Measurements from ENCODE around the gene IL6ST.

The IL6ST gene

DNA sequence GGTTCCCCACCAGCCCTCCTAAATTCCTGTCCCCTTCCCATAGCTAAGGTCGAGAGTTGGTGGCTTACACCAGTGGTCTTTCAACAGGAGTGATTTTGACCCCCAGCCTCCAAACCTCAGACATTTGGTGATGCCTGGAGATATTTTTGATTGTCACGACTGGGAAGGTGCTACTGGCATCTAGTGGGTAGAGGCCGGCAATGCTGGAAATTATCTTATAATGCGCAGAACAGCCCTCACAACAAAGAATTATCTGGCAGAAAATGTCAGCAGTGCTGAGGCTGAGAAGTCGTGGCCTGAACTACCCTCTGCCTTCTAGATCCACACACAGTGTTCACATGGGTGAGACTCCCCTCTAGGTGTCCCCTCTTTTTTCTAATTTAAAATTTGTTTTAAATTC is 74.0 kb downstream of the IL6ST start:
- DNase-seq (ENCODE audit: low read depth, low spot score) = no peak

DNA sequence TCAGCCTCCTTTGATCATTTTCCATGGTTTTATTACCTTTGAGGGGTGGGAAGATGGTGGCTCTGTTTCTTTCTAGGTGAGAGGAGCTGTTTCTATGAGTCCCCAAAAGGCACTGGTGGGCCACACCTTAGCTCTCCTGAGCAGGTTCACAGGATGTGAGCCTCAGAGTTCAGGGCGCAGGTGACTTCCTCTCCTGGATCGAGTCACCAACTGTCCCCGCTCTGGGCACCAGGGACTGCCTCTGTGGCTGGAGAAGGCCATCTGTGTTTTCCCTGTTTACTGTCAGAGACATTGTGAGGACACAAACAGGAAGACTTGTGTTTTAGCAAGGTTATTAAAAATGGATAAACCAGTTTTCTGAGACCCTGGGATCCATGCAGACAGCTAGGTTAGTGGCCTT is 75.1 kb downstream of the IL6ST start:
- no peak for DNase-seq (ENCODE audit: low read depth, low spot score)

DNA sequence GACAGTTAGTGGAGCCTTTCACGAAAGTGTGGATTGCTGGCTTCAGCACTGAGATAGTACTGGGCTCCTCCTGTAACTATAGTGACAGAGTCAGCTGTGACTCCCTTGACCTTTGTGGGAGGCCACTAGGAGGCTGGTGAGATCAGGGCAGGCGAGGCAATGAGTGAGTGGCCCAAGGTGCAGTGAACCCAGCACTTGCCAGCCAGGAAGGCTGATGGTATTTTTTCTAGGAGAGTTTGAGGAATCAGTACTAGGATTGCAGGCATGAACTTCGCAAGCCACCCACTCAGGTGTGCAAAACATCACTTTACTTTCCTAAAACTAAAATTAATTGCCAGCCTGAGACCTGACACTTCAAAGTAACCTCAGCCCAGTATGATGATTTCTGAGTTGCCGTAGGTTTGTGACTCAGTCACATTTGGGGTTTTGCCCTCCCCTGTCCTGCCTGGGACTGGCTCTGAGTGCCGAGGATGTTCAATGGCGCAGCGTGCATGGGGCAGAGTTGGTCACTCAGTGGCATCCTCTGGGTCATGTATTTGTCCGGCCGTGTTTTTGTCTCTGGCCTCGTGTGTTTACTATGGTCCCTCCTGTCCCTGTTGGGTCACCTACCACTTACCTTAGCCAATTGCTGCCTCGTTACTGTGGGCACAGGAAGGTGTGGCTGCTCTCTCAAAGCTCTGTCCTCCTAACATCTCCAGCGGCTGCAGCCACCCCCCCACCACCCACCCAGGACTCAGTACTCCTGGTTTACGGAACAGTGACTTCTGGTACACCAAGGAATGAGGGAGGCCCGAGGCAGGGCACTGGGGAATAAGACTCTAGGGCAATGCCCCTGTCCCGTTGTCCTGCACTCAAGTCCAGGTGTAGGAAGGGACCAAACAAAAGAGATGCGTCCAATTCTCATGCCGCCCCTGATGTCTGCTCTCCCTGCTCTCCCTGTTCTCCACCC is 76.4 kb downstream of the IL6ST start:
- no peak for DNase-seq (ENCODE audit: low read depth, low spot score)

DNA sequence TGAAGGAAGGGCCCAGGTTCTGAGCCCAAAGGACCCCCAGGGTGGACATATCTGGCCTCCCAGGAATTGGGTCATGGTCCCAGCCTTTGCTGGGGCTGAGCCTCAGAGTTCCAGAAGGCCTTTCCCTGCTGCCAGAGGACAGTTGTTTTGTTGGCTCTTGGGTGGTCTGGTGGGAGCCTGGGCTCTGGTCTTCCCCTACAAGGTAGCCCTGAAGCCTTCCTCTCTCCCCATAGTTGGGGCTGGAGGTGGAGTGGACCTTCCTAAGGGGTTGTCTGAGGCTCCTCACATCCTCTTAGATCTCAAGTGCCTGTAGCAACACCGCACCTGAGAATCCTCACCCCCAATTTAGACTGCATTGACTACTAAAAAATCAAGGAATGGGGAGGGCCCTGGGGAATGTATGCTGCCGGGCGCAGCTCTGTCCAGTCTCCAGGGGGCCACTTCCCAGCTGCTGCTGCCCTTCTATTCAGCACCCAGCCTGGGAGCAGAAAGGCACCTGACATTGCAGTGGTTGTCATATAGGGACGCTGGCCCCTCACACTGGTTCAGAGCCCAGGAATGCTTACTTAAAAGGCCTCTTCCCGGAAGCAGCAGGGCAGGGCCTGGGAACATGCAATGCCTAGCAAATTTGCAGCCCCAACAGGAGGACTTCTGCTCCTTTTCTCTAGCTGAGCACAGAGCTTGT is 77.2 kb downstream of the IL6ST start:
- no peak for DNase-seq (ENCODE audit: low read depth, low spot score)

DNA sequence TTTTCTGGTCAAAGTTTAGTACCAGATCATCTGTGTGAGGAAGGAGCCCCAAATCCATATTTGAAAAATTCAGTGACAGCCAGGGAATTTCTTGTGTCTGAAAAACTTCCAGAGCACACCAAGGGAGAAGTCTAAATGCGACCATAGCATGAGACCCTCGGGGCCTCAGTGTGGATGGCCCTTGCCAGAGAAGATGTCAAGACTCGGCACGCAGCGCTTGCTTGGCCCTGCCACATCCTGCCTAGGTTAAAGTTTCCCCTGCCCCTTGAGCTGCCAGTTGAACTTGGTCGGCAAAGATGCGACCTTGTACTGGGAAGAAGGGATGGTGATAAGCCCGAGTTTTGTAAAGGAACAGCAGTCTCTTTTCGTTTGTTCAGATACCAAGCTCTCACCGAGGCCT is 77.8 kb downstream of the IL6ST start:
- DNase-seq (ENCODE audit: low read depth, low spot score) = no peak

DNA sequence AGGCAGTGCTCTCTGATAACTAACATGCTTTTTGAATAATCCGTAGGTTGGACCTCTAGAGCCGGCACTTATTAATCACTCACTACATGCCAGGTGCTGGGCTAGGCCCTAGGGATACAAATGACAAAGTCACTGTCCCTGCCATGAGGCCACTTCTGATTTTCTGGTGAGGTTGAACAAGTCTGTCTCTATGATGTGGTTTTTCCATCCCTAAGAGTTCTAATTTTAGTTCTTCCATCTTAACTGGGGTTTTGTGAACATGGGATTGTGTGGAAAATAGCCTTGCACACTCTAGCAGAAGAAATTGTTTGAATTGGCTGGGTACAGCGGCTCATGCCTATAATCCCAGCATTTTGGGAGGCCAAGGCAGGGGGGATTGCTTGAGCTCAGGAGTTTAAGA is 79.0 kb downstream of the IL6ST start:
- DNase-seq (ENCODE audit: low read depth, low spot score) = no peak

DNA sequence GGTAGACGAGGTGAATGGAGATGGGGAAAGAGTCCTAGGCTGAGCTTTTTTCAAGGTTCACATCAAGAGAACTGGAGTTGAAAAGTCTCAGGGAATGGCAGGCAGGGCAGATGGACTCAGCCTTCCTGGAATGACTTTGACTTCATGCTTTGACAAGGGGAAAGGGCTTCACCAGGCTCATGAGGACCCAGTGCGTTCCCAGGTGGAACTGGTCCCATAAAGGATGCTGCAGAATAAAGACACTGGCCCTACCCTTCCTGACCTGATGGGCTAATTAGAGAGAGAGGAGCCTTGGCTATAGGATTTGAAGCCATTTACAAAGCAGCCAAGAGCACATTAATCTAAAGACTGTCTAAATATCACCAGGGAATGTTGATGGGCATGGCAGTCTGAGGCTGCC is 79.8 kb downstream of the IL6ST start:
- no peak for DNase-seq (ENCODE audit: low read depth, low spot score)

DNA sequence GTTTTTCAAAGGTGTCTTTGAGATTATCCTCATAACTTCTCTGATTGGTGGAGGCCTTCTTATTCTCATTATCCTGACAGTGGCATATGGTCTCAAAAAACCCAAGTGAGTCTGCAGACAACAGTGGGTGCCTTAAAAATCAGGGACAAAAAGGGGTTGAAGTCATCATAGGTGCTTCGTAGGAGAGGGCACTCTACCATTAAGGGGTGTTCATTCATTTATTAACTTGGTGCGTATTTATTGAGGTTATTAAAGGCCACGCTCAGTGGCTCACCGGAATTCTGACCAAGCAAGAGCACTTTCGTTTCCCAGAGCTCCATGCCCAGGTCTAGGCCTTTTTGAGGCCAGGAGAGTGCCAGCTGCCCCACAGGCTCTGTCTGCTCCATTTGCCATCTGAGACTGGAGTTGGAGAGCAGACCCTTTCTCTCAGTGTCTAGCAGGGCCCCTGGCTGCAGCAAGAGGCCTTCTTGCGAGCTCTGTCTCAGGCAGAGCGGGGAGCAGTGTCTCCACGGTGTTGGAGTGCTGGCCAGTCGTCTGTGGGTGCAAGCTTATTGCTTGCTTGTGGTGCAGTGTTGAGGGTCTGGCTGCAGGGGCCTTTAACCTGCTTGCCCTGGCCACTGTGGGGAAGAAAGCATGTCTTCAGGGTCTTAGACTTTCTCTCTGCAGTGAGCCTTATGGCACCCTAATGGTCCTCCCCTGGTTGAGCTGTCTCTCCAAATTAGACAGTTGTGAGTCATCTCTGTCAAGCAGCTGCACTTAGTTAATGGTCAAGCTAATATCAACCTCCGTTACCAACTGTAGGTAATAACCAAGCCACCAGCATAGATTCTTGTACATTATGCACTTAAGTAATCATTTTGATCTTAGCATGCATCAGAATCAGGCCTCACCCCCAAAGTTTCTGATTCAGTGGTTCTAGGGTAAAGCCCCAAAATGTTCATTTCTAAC is 81.0 kb downstream of the IL6ST start:
- DNase-seq (ENCODE audit: low read depth, low spot score) = no peak

DNA sequence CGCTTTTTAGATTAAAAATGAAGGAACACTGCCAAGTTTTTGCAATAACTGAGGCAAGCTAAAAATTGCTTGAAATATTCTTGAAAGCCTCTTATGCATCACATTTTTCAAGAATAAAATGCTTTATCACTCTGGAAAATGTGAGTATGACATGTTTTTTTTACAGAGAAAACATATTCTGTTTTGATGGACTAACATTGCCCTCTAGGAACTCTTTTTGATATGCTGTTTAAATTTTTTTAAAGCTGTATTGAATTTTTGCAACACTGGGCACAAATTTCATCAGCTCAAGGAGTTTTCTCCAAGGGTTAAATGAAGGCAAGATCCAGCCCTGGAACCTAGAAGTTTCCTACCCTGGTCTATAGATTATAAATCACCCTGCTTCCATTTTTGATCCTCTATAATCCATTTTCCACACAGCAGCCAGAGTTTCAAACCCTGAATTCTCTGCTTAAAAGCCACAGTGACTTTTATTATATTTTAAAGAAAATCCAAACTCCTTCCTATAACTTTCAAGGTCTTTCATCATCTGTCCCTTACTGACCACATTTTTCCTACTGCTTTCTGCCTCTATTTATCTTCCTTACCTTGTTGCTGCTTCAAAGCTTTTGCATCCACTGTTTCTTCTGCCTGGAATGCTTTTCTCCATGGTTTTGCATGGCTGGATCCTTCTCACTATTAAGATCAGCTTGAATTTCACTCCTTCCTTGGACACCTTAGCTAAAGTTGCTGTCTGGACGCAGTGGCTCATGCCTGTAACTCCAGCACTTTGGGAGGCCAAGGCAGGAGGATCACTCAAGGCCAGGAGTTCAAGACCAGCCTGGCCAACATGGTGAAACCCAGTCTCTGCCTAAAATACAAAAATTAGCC is 82.7 kb downstream of the IL6ST start:
- no peak for DNase-seq (ENCODE audit: low read depth, low spot score)

DNA sequence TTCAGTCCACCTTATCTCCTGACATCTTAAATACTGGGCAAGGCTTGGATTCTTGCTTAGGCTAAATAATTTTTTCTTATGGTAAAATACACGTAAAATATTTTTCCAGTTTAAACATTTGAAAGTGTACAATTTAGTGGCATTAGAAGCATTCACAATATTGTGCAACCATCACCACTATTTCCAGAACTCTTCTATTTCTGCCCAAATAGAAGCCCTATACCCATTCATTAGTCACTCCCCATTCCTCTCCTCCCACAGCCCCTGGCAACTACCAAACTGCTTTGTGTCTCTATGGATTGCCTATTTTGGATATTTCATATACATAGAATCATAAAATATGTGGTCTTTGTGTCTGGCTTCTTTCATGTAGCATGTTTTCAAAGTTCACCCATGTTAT is 86.0 kb downstream of the IL6ST start:
- DNase-seq (ENCODE audit: low read depth, low spot score) = no peak

DNA sequence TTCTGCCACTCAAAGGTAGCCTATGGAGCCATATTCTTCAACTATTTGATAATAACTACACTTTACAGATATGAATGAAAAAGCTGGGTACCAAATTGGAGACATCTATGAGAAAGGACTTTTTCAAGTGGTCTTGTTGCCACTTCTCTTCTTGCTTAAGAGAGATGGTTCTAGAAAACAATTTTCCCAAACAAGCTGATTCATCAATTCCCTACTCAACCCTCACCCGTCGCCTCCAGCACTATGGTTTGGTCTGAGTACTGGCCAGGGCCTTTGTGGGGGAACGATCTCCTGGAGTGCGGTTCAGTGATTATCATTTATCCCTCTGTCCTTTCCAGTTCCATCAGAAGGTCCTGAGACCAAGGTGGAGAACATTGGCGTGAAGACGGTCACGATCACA is 86.8 kb downstream of the IL6ST start:
- no peak for DNase-seq (ENCODE audit: low read depth, low spot score)

DNA sequence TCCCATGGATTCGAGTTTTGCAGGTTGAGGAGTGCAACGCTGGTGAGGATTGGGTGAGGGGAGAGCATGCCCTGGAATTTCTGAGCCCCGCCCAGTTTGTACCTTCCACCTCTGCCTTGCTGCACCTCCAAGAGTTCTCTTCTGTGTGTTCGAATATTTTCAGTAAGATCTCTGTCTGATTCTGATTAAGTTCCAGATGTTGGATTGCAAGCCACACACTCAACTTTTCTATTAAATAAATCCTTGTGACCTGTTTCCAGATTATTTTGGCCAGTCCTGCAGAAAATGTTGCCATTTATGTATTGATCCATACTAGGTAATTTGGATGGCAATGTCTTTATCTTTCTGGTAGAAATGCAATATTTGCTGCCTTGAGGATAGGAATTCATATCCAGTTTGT is 89.5 kb downstream of the IL6ST start:
- DNase-seq (ENCODE audit: low read depth, low spot score) = no peak

DNA sequence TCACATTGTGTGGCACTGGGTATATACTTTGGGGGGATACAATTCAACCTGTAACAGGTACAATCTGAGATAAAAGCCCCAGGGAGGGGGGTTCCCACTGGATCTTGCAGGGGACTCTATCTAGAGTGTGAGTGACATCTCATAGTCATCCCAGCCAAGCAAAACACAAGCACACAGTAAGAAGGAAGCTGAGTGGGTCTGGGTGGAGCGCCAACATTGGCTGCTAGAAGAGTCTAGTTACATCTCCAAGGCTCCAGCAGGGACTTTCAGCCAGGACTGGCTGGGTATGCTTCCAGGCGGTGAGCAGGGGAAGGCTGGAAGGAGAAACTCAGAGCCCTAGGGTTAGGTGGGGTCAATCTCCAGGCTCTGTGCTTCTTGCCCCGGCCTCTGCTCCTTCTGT is 90.6 kb downstream of the IL6ST start:
- DNase-seq (ENCODE audit: low read depth, low spot score) = no peak

DNA sequence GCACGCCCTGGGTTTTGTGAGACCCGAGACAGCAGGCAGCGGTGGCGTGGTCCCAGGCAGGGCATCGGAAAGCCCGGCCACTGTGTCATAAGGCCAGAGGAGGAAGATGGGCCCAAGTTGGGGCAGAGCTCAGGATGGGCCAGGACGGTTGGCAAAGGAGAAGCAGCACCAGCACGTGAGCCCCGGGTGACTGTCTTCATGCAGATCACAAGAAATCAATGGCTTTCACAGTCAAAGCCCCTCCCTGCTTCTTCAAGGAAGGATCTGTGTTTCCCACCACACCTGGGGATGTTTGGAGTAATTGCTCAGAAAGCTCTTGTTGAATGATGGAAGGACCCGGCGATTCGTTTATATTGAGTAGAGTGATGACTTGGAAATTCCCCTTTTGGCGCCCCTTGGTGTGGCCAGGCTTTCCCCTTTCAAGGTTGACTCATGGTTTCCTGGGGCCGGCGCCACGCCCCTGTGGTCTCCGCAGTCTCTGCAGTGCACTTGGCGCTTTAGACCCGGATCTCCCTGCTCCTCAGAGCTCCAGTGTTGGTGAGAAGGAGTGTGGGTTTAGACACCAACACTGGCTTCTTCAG is 91.6 kb downstream of the IL6ST start:
- peak; percentile 22 for DNase-seq (ENCODE audit: low read depth, low spot score)

DNA sequence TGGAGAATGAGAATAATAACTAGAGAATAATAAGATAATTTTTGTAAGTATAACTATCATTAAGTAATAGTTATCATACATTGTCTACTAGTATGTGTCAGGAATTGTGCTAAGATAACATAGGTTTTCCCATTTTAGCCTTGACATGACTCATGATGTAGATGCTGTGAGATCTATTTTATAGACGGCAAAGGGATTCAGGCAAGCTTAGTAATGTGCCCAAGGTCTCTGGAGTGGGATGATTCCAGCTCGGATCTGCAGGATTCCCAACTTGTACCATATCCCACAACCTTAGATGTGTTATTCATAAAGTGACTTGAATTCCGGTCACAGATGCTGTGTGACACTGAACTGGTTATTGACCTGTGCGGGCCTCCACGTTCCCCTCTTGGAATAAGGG is 92.1 kb downstream of the IL6ST start:
- DNase-seq (ENCODE audit: low read depth, low spot score) = no peak

DNA sequence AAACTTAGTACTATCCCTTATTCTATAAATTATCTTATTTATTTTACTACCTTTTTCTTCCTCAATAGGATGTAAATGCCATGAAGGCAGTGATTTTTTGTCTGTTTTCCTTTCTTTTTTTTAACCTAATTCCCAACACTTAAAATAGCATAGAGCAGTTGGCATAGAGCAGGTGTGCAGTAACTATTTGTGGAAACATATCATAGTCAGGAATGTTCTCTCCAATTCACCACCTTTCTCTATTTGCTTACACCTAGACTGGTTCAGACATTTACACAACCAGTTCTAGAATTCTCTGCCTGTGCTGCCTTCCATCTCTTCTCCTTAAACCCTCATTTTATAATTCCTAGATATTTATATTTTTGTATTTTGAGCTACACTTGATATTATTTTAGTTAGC is 94.0 kb downstream of the IL6ST start:
- DNase-seq (ENCODE audit: low read depth, low spot score) = no peak

DNA sequence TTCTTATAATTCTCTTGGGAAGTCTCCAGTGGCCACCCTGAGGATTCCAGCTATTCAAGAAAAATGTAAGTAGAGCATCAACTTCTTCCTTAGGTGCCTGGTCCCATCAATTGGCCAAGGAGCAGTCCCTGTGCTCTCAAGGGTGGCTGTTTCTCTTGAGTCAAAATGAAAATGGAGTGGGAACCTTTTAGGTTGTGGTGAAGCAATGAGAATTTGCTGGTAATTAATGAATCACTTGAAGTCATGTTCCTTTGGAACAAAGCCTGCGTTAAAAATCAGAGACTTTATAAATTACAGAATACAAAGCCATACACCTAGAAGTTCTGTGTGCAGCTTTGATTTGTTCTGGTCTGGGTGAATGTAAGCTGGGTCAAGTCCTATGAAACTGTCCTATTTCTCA is 94.7 kb downstream of the IL6ST start:
- no peak for DNase-seq (ENCODE audit: low read depth, low spot score)

DNA sequence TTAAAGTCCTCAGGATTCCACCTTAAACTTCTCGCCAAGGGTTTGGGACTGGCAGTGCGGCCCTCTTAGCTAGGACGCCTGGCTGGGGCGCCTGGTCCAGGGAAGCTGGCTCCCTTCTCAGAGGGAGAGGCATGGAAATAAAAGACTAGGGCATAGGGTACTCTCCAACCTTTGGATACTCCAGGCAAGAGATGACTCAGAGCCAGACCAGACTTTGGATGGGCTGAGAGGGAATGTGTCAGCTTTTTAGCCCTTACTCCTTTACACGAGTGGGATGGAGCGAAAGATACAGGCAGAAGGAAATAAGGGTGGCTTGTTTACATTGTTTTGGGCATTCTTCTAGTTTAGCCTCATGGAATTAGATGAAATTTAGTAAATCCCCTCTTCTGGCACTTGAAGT is 95.4 kb downstream of the IL6ST start:
- DNase-seq (ENCODE audit: low read depth, low spot score) = no peak

DNA sequence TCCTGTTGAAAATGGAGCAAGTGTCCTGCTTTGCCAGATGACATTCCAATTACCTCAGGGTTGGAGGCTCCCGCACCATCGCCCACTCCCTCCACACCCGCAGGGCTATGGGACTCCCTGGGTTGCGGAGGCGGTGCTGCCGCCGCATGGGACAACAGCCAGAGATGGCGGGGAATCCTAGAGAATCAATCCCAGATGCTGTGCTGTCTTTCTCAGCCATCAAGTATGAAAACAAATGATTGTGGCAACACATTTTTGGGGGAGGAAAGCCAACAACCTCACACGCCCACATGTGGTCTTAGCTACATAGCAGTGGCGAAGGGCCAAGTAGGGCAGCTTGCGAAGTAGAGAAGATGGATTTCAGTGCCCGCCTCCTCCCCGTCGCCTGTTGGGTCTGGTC is 96.9 kb downstream of the IL6ST start:
- peak; percentile 78 for DNase-seq (ENCODE audit: low read depth, low spot score)

DNA sequence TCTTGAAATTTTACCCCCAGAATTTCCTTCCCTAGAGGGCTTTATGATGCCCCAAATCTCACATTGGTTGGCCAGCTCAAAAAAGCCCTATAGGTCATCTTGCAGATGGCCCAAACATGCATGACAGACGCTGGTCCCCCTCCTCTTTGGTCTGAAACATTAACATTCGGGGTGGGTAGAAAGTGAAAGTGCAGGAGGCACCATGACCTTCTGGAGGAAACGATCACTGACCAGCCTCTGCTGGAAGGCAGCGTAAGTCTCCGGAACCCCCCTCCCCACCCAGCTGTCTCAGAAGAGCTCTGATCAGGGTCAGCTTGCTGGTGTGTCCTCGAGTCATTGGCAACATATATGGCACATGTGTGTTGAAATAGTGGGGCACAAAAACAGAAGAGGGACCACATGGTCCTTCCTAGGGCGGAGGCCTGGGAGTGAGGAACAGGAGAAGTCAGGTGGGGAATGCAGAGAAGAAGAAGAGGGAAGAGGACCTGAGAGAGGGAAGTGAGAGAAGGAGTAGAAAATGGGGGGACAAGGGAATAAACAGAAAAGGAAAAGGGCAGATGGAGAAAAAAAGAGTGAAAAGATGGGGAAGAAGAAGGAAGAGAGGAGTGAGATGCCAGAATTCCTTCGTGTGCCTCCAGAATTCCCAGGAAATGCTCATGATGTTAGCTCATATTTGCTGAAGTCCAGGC is 97.4 kb downstream of the IL6ST start:
- DNase-seq (ENCODE audit: low read depth, low spot score) = no peak

Data from ELF-1 (cell line).